BLaER1 (cell line): Measurements from ENCODE around the gene REC8.
A peak's percentile ranks its signal among the peaks of the same experiment; 100 is the strongest.

Experiments
- H3K27ac ChIP-seq: shearing (Covaris generic); formaldehyde crosslinking; 2 replicates; pipeline ENCODE4 v1.8.1; 2022
- H3K27me3 ChIP-seq: shearing (Covaris generic); formaldehyde crosslinking; 2 replicates; pipeline ENCODE4 v1.8.1; 2022
- H3K36me3 ChIP-seq: shearing (Covaris generic); formaldehyde crosslinking; 2 replicates; pipeline ENCODE4 v1.8.1; 2022
- H3K4me1 ChIP-seq: shearing (Covaris generic); formaldehyde crosslinking; 2 replicates; pipeline ENCODE4 v1.8.1; 2022
- H3K4me2 ChIP-seq: shearing (Covaris generic); formaldehyde crosslinking; 2 replicates; pipeline ENCODE4 v1.8.1; 2022
- H3K4me3 ChIP-seq: shearing (Covaris generic); formaldehyde crosslinking; 2 replicates; pipeline ENCODE4 v1.8.1; 2022
- H3K9ac ChIP-seq: shearing (Covaris generic); formaldehyde crosslinking; 2 replicates; pipeline ENCODE4 v1.8.1; 2022
- H3K9me3 ChIP-seq: shearing (Covaris generic); formaldehyde crosslinking; 2 replicates; pipeline ENCODE4 v1.8.1; 2022
- H4K20me1 ChIP-seq: shearing (Covaris generic); formaldehyde crosslinking; 2 replicates; pipeline ENCODE4 v1.8.1; 2022
- Cebpa-rat ChIP-seq: shearing (Covaris generic); IDR thresholded peaks from 2 replicates; pipeline ENCODE4 v1.8.1; 2022

REC8 gene

GRCh38 chr14:24172261-24172860 lies 481 bp downstream of the REC8 start:
- peaks cover 30% of the 10 kb centered on the region for H3K36me3 ChIP-seq
- TF ChIP-seq Cebpa-rat: no peak

GRCh38 chr14:24172871-24173281 lies 996 bp downstream of the REC8 start:
- Histone ChIP-seq H3K36me3 (peaks cover 30% of the 10 kb centered on the region), H3K4me2 (peak overlapping the region; percentile 90; the same call in 1 of the 2 replicates), H3K27ac (no peak overlapping the region), H3K9ac (no peak overlapping the region), H3K4me1 (peaks cover 24% of the 10 kb centered on the region), H3K9me3 (no peaks in the 10 kb centered on the region), H3K4me3 (no peak overlapping the region), H3K27me3 (peaks cover 25% of the 10 kb centered on the region), H4K20me1 (no peaks in the 10 kb centered on the region)
- no peak for TF ChIP-seq Cebpa-rat

More at GRCh38 chr14:24172261-24172860, 481 bp downstream of the REC8 start:
- Histone ChIP-seq H3K27ac (no peak overlapping the region), H3K4me2 (peak overlapping the region; percentile 90), H3K4me3 (peak overlapping the region; percentile 66), H3K9me3 (no peaks in the 10 kb centered on the region), H3K9ac (0 out of 2 replicates have a peak overlapping the region, but pooled peaks have one; percentile 13), H3K27me3 (peaks cover 25% of the 10 kb centered on the region), H3K4me1 (peaks cover 24% of the 10 kb centered on the region), H4K20me1 (no peaks in the 10 kb centered on the region)

GRCh38 chr14:24176599-24176998 lies 4.7 kb downstream of the REC8 start:
- Histone ChIP-seq H3K27me3 (peaks cover 14% of the 10 kb centered on the region), H3K9ac (no peak overlapping the region), H3K4me3 (no peak overlapping the region), H4K20me1 (peaks cover 15% of the 10 kb centered on the region; the same call in 1 of the 2 replicates), H3K36me3 (peaks cover 57% of the 10 kb centered on the region), H3K9me3 (no peaks in the 10 kb centered on the region), H3K27ac (no peak overlapping the region), H3K4me2 (no peak overlapping the region), H3K4me1 (peaks cover 40% of the 10 kb centered on the region)
- no peak for TF ChIP-seq Cebpa-rat

DNA sequence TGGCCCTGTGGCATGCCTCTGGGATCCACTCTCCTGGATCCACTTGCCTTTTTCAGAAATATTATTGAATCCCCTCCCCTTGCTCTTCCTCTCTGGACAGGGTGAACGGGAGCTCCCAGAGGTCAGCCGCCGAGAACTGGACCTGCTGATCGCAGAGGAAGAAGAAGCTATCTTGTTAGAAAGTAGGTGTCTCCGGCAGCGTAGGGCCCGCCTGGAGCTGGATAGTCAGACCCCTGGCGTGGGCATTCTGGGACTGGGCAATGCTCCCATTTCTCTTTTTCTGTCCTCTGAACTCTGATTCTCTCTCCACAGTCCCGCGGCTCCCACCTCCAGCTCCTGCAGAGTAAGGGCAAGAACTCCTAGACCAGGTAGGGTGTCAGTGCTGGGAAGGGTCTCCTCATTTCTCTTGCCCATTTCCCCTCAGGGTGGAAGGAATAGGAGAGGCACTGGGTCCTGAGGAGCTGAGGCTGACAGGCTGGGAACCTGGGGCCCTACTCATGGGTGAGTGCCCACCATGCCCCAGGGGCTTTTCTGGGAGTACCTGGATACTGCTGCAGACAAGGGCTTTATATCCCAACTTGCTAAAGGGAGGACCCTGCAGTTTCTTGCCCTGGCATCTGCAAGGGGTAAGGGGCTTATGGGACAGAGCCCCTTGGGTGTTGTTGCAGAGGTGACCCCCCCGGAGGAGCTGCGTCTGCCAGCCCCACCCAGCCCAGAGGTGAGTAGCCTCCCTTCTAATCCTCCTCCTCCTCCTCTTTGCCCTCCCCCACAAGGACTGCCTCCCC lies 5.4 kb downstream of the REC8 start:
- Histone ChIP-seq H3K4me3 (no peak overlapping the region), H4K20me1 (peaks cover 15% of the 10 kb centered on the region; the same call in 1 of the 2 replicates), H3K36me3 (peaks cover 64% of the 10 kb centered on the region), H3K27ac (no peak overlapping the region), H3K4me2 (no peak overlapping the region), H3K9ac (no peak overlapping the region), H3K9me3 (no peaks in the 10 kb centered on the region), H3K27me3 (peaks cover 8% of the 10 kb centered on the region), H3K4me1 (peaks cover 34% of the 10 kb centered on the region)
- TF ChIP-seq Cebpa-rat: no peak

- Histone ChIP-seq H3K9ac (no peak overlapping the region), H3K36me3 (peaks cover 70% of the 10 kb centered on the region), H3K27ac (no peak overlapping the region), H3K4me2 (no peak overlapping the region), H4K20me1 (peaks cover 15% of the 10 kb centered on the region; the same call in 1 of the 2 replicates), H3K4me1 (peaks cover 28% of the 10 kb centered on the region), H3K9me3 (no peaks in the 10 kb centered on the region), H3K27me3 (peaks cover 2% of the 10 kb centered on the region; the same call in 1 of the 2 replicates), H3K4me3 (no peak overlapping the region)
- TF ChIP-seq Cebpa-rat: no peak
Measured at GRCh38 chr14:24177891-24178290, 6.0 kb downstream of the REC8 start.

DNA sequence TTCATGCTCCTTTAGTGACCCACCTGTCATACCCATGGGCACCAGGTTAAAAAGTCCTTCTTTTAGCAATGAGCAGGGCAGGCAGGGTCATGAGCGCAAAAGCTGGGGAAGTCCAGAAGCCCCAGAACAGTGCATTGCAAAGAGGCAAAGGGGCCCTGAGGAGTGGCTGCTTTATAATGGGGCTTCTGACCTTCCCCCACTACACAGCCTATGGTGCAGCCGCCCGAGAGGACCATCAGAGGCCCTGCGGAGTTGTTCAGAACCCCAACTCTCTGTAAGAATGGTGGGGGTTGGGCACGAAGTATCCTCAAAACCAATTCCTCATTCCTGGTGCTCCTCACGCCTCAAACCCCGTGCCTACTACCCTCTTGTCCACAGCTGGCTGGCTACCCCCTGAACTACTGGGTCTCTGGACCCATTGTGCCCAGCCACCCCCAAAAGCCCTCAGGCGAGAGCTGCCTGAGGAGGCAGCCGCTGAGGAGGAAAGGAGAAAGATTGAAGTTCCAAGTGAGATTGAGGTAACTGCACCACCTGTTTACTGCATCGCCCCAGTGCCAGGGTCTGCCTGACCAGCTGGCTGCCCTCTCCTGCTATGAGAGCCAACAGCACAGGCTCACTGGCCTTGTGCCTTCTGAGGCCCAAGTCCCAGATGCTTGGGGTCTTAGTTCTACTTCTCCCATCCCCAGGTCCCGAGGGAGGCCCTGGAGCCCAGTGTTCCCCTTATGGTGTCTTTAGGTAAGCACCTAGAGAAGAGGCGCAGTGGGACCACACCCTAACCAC lies 6.7 kb downstream of the REC8 start:
- peaks cover 74% of the 10 kb centered on the region for H3K36me3 ChIP-seq

DNA sequence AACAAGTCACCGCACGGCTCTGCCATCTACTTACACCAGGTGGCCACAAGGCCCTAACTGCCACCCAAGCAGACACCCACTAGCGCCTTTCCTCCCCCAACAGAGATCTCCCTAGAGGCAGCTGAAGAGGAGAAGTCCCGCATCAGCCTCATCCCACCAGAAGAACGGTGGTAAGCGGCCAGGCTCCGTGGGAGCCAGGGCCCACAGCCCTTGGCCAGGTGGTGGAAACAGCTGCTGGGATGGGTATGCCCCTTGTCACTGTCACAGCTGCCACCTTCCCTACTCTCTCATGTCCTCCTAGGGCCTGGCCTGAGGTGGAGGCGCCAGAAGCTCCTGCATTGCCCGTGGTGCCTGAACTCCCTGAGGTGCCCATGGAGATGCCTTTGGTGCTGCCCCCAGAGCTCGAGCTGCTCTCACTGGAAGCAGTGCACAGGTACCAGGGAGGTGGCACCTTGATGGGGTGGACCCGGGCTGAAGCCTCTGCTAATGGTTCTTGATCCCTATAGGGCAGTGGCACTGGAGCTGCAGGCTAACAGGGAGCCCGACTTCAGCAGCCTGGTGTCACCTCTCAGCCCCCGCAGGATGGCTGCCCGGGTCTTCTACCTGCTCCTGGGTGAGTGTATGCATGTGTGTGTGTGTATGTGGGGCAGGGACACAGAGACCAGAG lies 7.5 kb downstream of the REC8 start:
- no peak overlapping the region for H3K4me3 ChIP-seq
- TF ChIP-seq Cebpa-rat: no peak
- H4K20me1 ChIP-seq: peaks cover 15% of the 10 kb centered on the region; the same call in 1 of the 2 replicates
- no peaks in the 10 kb centered on the region for H3K27me3 ChIP-seq
- H3K9ac ChIP-seq: peak overlapping the region; percentile 44; the same call in 1 of the 2 replicates
- peaks cover 26% of the 10 kb centered on the region for H3K4me1 ChIP-seq
- H3K27ac ChIP-seq: peak overlapping the region; percentile 41
- peaks cover 81% of the 10 kb centered on the region for H3K36me3 ChIP-seq
- no peaks in the 10 kb centered on the region for H3K9me3 ChIP-seq
- H3K4me2 ChIP-seq: peak overlapping the region; percentile 69

More for the DNA sequence above, 6.7 kb downstream of the REC8 start:
- TF ChIP-seq Cebpa-rat: no peak
- H4K20me1 ChIP-seq: peaks cover 15% of the 10 kb centered on the region; the same call in 1 of the 2 replicates
- H3K9ac ChIP-seq: 0 out of 2 replicates have a peak overlapping the region, but pooled peaks have one; percentile 4
- H3K4me3 ChIP-seq: no peak overlapping the region
- no peaks in the 10 kb centered on the region for H3K27me3 ChIP-seq
- H3K27ac ChIP-seq: peak overlapping the region; percentile 41; the same call in 1 of the 2 replicates
- H3K4me2 ChIP-seq: peak overlapping the region; percentile 69
- H3K9me3 ChIP-seq: no peaks in the 10 kb centered on the region
- H3K4me1 ChIP-seq: peaks cover 26% of the 10 kb centered on the region

DNA sequence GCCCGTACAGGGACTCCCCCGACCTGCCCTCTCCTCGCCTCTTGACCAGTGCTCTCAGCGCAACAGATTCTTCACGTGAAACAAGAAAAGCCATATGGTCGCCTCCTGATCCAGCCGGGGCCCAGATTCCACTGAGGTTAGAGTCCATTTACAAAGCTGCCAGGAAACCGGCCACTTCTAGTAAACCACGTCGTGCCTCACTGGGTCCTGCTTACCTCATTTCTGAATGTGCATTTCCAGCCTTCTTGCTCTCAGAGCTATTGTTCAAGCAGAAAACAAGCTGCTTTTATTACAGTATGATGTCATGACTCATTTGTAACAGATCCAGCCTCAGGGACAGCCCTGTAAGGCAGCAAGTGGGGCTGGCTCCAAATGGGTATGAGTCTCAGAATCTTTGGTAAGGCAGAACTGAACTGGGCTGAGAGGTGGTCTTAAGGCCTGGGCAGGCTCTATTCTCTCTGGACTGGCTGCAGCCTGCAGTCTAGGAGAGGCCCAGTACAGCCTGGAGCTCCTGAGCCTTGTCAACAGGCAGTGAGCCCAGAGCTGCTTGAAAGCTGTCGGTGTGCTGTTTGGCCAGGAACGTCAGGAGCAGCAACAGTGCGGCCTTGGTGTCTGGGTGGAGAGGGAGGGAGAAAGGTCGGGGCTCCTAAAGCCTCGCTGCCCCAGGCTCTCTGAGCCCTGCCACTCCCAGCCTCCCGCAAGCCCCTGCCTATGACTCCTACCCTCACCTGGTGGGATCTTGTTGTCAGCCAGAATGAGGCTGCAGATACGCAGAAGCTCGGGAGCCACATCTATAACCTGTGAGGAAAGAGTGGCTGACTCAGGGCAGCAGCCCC lies 8.3 kb downstream of the REC8 start:
- Histone ChIP-seq H3K27me3 (no peaks in the 10 kb centered on the region), H3K9me3 (no peaks in the 10 kb centered on the region), H3K36me3 (peaks cover 89% of the 10 kb centered on the region), H3K4me1 (peaks cover 26% of the 10 kb centered on the region), H3K4me2 (peak overlapping the region; percentile 69), H3K9ac (peak overlapping the region; percentile 44; the same call in 1 of the 2 replicates), H3K27ac (peak overlapping the region; percentile 41), H4K20me1 (peaks cover 15% of the 10 kb centered on the region; the same call in 1 of the 2 replicates), H3K4me3 (no peak overlapping the region)
- TF ChIP-seq Cebpa-rat: no peak
